Panc1 (cell line): Measurements from ENCODE around the gene MMAB. TPM values are rescaled to one million over a fixed set of nuclear protein-coding genes. Genes with fewer than 3 reads are reported as not detected.

ENCODE experiments used
- ATAC-seq: fragments of 200-7000 bp; cut with Tn5 transposase; 2 replicates; pipeline ENCODE4 v1.9.1; 2020; ENCODE audit warnings: mild to moderate bottlenecking, moderate library complexity
- BruUV-seq: library from RNA; stranded (reverse); fragments of 400-500 nt; replicated peaks from 2 replicates; lab custom pipeline; 2021; lab: Mats Ljungman, UMichigan
- CTCF ChIA-PET: fragments of 300-600 bp; sonication (Branson Sonifier 250); formaldehyde crosslinking; loops from one replicate; lab custom pipeline; 2022; ENCODE audit warnings: antibody characterized with exemption; lab: Charles Lee
- POLR2A ChIA-PET: fragments of 300-600 bp; sonication (Branson Sonifier 250); formaldehyde crosslinking; loops from one replicate; lab custom pipeline; 2022; ENCODE audit warnings: antibody characterized with exemption; lab: Charles Lee
- DNase-seq: peaks from one replicate; pipeline ENCODE4 v3.0.0-alpha.2; 2010; ENCODE audit warnings: low read depth, low spot score
- H3K27ac ChIP-seq: 2 replicates; pipeline ENCODE4 v1.5.1; 2011; ENCODE audit warnings: mild to moderate bottlenecking, low read length, inconsistent platforms
- H3K27me3 ChIP-seq: fragments of 200-500 bp; sonication (Bioruptor generic); 2 replicates; pipeline ENCODE4 v1.6.0; 2014; ENCODE audit warnings: low read length, inconsistent platforms; ENCODE audit not compliant: control insufficient read depth, insufficient read depth
- H3K36me3 ChIP-seq: fragments of 200-500 bp; sonication (Bioruptor generic); 2 replicates; pipeline ENCODE4 v1.5.1; 2014; ENCODE audit warnings: inconsistent platforms, mild to moderate bottlenecking, low read length, moderate library complexity; ENCODE audit not compliant: control insufficient read depth, insufficient read depth
- H3K4me1 ChIP-seq: 2 replicates; pipeline ENCODE4 v1.5.1; 2011; ENCODE audit warnings: inconsistent platforms, mild to moderate bottlenecking, low read length, moderate library complexity; ENCODE audit not compliant: control insufficient read depth, insufficient read depth
- H3K4me3 ChIP-seq, 2 experiments: 2 replicates each; pipeline ENCODE4 v1.5.1; 2011 to 2012; ENCODE audit warnings: low read depth in 2 of 2, low read length in 2 of 2, mild to moderate bottlenecking in 2 of 2, inconsistent platforms in 1 of 2, moderate library complexity in 1 of 2
- H3K9me3 ChIP-seq: fragments of 200-500 bp; sonication (Bioruptor generic); 2 replicates; pipeline ENCODE4 v1.5.1; 2014; ENCODE audit warnings: low read depth, mild to moderate bottlenecking, inconsistent platforms, low read length, moderate library complexity; ENCODE audit not compliant: control insufficient read depth, insufficient read depth
- POLR2AphosphoS5 ChIP-seq: IDR thresholded peaks from 2 replicates; pipeline ENCODE4 v1.6.1; 2012; ENCODE audit warnings: mild to moderate bottlenecking, low read depth, low read length, moderate library complexity
- SIN3A ChIP-seq: IDR thresholded peaks from 2 replicates; pipeline ENCODE4 v1.6.1; 2012; ENCODE audit warnings: low read depth, mild to moderate bottlenecking, low read length, moderate library complexity, borderline replicate concordance; ENCODE audit not compliant: insufficient read depth
- TCF7L2 ChIP-seq: IDR thresholded peaks from 2 replicates; pipeline ENCODE4 v1.6.1; 2011; ENCODE audit warnings: mild to moderate bottlenecking, low read depth, low read length, inconsistent platforms
- in situ Hi-C: cut with HindIII; loops from 2 replicates; pipeline ENCODE4 v1.10.0; 2016; ENCODE audit warnings: low sequenced_read_pairs, low pct_unique_long_range_greater_than_20kb
- intact Hi-C: fragments of 100-400 bp; cut with micrococcal nuclease; formaldehyde crosslinking; loops from one replicate; pipeline ENCODE4 v1.10.0; 2022; ENCODE audit not compliant: unreplicated experiment
- total RNA-seq: library from RNA; stranded (reverse); gene quantifications from one replicate; pipeline ENCODE4 v1.2.1, GENCODE V29; 2021; ENCODE audit not compliant: unreplicated experiment
- TF ChIP-seq, protein P1 (sequence below): fragments of 450-650 bp; IDR thresholded peaks from 2 replicates; pipeline ENCODE4 v1.5.1; 2017; ENCODE audit warnings: mild to moderate bottlenecking
- TF ChIP-seq, protein P2 (sequence below), 2 experiments: IDR thresholded peaks; 2 replicates each; pipeline ENCODE4 v1.6.1; 2011 to 2012; ENCODE audit warnings: low read depth in 2 of 2, control low read depth in 1 of 2, low read length in 1 of 2, mild to moderate bottlenecking in 1 of 2, moderate library complexity in 1 of 2; ENCODE audit not compliant: insufficient read depth in 1 of 2

The MMAB gene
- total RNA-seq, 1 experiment from 2014 or later = 58.6 TPM

DNA sequence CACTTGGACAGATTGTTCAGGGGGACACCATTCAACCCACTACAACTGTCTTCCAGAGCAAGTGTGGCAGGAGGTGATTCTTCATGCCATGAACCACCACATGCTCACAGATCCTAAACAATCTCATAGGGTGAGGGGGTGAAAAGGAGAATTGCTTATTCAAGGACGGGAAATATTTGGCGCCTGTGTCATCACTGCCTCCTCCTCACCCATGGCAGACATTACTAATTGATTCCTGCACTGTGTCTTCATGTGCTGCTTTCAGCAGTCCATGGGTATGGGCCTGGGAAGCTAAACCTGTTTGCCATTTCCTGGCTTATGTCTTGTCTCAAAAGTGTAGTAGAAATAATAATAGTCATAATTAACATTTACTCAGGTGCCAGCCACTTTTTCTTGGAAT is 31.3 kb downstream of the MMAB start:
- in situ Hi-C loops (no loop called here), intact Hi-C loops (no loop called here)
- Histone ChIP-seq H3K9me3 (no peaks in the 10 kb centered on the region), H3K4me1 (no peaks in the 10 kb centered on the region), H3K36me3 (no peaks in the 10 kb centered on the region), H3K27me3 (no peaks in the 10 kb centered on the region), H3K27ac (no peak overlapping the region), H3K4me3 (no peak overlapping the region)
- TF ChIP-seq POLR2AphosphoS5 (no peak), SIN3A (no peak), TCF7L2 (no peak)
- TF ChIP-seq, protein P1, sequence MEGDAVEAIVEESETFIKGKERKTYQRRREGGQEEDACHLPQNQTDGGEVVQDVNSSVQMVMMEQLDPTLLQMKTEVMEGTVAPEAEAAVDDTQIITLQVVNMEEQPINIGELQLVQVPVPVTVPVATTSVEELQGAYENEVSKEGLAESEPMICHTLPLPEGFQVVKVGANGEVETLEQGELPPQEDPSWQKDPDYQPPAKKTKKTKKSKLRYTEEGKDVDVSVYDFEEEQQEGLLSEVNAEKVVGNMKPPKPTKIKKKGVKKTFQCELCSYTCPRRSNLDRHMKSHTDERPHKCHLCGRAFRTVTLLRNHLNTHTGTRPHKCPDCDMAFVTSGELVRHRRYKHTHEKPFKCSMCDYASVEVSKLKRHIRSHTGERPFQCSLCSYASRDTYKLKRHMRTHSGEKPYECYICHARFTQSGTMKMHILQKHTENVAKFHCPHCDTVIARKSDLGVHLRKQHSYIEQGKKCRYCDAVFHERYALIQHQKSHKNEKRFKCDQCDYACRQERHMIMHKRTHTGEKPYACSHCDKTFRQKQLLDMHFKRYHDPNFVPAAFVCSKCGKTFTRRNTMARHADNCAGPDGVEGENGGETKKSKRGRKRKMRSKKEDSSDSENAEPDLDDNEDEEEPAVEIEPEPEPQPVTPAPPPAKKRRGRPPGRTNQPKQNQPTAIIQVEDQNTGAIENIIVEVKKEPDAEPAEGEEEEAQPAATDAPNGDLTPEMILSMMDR = no peak
- TF ChIP-seq, protein P2, sequence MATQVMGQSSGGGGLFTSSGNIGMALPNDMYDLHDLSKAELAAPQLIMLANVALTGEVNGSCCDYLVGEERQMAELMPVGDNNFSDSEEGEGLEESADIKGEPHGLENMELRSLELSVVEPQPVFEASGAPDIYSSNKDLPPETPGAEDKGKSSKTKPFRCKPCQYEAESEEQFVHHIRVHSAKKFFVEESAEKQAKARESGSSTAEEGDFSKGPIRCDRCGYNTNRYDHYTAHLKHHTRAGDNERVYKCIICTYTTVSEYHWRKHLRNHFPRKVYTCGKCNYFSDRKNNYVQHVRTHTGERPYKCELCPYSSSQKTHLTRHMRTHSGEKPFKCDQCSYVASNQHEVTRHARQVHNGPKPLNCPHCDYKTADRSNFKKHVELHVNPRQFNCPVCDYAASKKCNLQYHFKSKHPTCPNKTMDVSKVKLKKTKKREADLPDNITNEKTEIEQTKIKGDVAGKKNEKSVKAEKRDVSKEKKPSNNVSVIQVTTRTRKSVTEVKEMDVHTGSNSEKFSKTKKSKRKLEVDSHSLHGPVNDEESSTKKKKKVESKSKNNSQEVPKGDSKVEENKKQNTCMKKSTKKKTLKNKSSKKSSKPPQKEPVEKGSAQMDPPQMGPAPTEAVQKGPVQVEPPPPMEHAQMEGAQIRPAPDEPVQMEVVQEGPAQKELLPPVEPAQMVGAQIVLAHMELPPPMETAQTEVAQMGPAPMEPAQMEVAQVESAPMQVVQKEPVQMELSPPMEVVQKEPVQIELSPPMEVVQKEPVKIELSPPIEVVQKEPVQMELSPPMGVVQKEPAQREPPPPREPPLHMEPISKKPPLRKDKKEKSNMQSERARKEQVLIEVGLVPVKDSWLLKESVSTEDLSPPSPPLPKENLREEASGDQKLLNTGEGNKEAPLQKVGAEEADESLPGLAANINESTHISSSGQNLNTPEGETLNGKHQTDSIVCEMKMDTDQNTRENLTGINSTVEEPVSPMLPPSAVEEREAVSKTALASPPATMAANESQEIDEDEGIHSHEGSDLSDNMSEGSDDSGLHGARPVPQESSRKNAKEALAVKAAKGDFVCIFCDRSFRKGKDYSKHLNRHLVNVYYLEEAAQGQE (IDR thresholded peaks at IDR 0.05; ENCODE audit: insufficient read depth in 1 of 2, low read depth in 2 of 2, low read length in 1 of 2) = no peak
- DNase-seq (no peak), ATAC-seq (no peak)
- CTCF ChIA-PET = no interaction called here
- BruUV-seq = no TSS peak
- POLR2A ChIA-PET = no interaction called here

DNA sequence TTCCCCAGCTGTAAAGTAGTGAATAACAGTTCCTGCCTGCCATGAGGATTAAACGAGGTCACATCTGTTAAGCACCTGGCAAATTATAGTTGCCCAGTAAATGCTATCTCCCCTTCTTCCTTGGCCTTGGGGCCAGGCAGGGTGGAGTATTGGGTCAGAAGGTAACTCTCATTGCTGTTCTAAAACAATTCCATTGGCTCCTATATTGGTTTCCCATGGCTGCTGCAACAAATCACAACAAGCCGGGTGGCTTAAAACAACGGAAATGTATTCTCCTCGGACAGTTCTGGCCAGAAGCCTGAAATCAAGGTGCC is 31.9 kb downstream of the MMAB start:
- no peak overlapping the region for H3K27ac ChIP-seq
- H3K4me1 ChIP-seq = no peaks in the 10 kb centered on the region
- ChIA-PET CTCF (interaction anchor here (0.6 kb wide), 1 partner anchor 173 kb away, joined by 4 read pairs; no protein-coding TSS in a partner anchor), POLR2A (no interaction called here)
- H3K9me3 ChIP-seq = no peaks in the 10 kb centered on the region
- TF ChIP-seq, protein P2 (IDR thresholded peaks at IDR 0.05; ENCODE audit: insufficient read depth in 1 of 2, low read depth in 2 of 2, low read length in 1 of 2) = no peak
- TF ChIP-seq SIN3A (no peak), POLR2AphosphoS5 (no peak), TCF7L2 (no peak)
- TF ChIP-seq, protein P1 = no peak
- H3K4me3 ChIP-seq = no peak overlapping the region
- intact Hi-C loops (no loop called here), in situ Hi-C loops (no loop called here)
- H3K36me3 ChIP-seq = no peaks in the 10 kb centered on the region
- DNase-seq (no peak), ATAC-seq (no peak)
- no peaks in the 10 kb centered on the region for H3K27me3 ChIP-seq
- no TSS peak for BruUV-seq
